ENCODE measurements around the gene HIRA. TPM values are rescaled to one million over a fixed set of nuclear protein-coding genes. Genes with fewer than 3 reads are reported as not detected.

The HIRA gene
- total RNA-seq, 1 donor from 2014 or later, result 18.1 TPM

- TF ChIP-seq CTCF (IDR thresholded peaks at IDR 0.05; ENCODE audit: borderline replicate concordance), result no peak
- no peaks in the 10 kb centered on the region for H3K4me1 ChIP-seq
- no peaks in the 10 kb centered on the region for H3K27me3 ChIP-seq (ENCODE audit: low read depth)
- H3K27ac ChIP-seq (replicated peaks), result no peak overlapping the region
- intact Hi-C loops (cut with micrococcal nuclease), result no loop called here
- no peak for DNase-seq
- no peaks in the 10 kb centered on the region for H3K9me3 ChIP-seq (replicated peaks)
- H3K36me3 ChIP-seq, result peaks cover 81% of the 10 kb centered on the region
- H3K4me3 ChIP-seq, result no peak overlapping the region
Measured at GRCh38 chr22:19463008-19463407, 31.5 kb upstream of the HIRA start.

- DNase-seq, result no peak
- peaks cover 81% of the 10 kb centered on the region for H3K36me3 ChIP-seq
- H3K27me3 ChIP-seq (ENCODE audit: low read depth), result no peaks in the 10 kb centered on the region
- intact Hi-C loops (cut with micrococcal nuclease), result no loop called here
- no peak overlapping the region for H3K4me3 ChIP-seq
- H3K9me3 ChIP-seq (replicated peaks), result no peaks in the 10 kb centered on the region
- no peak for TF ChIP-seq CTCF (IDR thresholded peaks at IDR 0.05; ENCODE audit: borderline replicate concordance)
- H3K4me1 ChIP-seq, result no peaks in the 10 kb centered on the region
- H3K27ac ChIP-seq (replicated peaks), result no peak overlapping the region
Measured at GRCh38 chr22:19461506-19461905, 30.0 kb upstream of the HIRA start.

GRCh38 chr22:19460036-19460435, 28.5 kb upstream of the HIRA start:
- H3K27me3 ChIP-seq (ENCODE audit: low read depth), result no peaks in the 10 kb centered on the region
- no peak for DNase-seq
- intact Hi-C loops (cut with micrococcal nuclease), result no loop called here
- no peak overlapping the region for H3K27ac ChIP-seq (replicated peaks)
- H3K4me3 ChIP-seq, result no peak overlapping the region
- H3K36me3 ChIP-seq, result peaks cover 81% of the 10 kb centered on the region
- TF ChIP-seq CTCF (IDR thresholded peaks at IDR 0.05; ENCODE audit: borderline replicate concordance), result no peak
- H3K9me3 ChIP-seq (replicated peaks), result no peaks in the 10 kb centered on the region
- no peaks in the 10 kb centered on the region for H3K4me1 ChIP-seq

GRCh38 chr22:19457828-19458428, 26.4 kb upstream of the HIRA start:
- no peak for DNase-seq
- no peaks in the 10 kb centered on the region for H3K9me3 ChIP-seq (replicated peaks)
- H3K27me3 ChIP-seq (ENCODE audit: low read depth), result no peaks in the 10 kb centered on the region
- no peak for TF ChIP-seq CTCF (IDR thresholded peaks at IDR 0.05; ENCODE audit: borderline replicate concordance)
- no peak overlapping the region for H3K27ac ChIP-seq (replicated peaks)
- intact Hi-C loops (cut with micrococcal nuclease), result no loop called here
- no peak overlapping the region for H3K4me3 ChIP-seq
- H3K4me1 ChIP-seq, result no peaks in the 10 kb centered on the region
- H3K36me3 ChIP-seq, result peaks cover 81% of the 10 kb centered on the region

GRCh38 chr22:19456541-19456940, 25.0 kb upstream of the HIRA start:
- Histone ChIP-seq H3K4me3 (no peak overlapping the region), H3K27ac (replicated peaks) (no peak overlapping the region), H3K9me3 (replicated peaks) (no peaks in the 10 kb centered on the region), H3K4me1 (no peaks in the 10 kb centered on the region), H3K27me3 (ENCODE audit: low read depth) (no peaks in the 10 kb centered on the region), H3K36me3 (peaks cover 92% of the 10 kb centered on the region)
- DNase-seq, result no peak
- intact Hi-C loops (cut with micrococcal nuclease), result no loop called here
- no peak for TF ChIP-seq CTCF (IDR thresholded peaks at IDR 0.05; ENCODE audit: borderline replicate concordance)

Data from left ventricle myocardium inferior (tissue), 1 donor.